Measurements from ENCODE around the gene SPOCD1. TPM values are rescaled to one million over a fixed set of nuclear protein-coding genes. Genes with fewer than 3 reads are reported as not detected.

SPOCD1 gene
- total and polyA plus RNA-seq, 11 donors = 0.19 to 2.9 (median 0.41) TPM; not detected in 5

GRCh38 chr1:31799895-31800673 is 15.7 kb downstream of the SPOCD1 start:
- no peak for DNase-seq
- intact Hi-C loops (cut with DNase I) = loop anchor here in 5 of 10 donors (10.0 kb wide), 2 partner anchors 165 to 235 kb away; no protein-coding TSS in a partner anchor
- Histone ChIP-seq H3K27me3 (peaks cover 0 to 15% (median 0%) of the 10 kb centered on the region in 9 donors), H3K36me3 (no peaks in the 10 kb centered on the region), H3K27ac (no peak overlapping the region), H3K4me3 (no peak overlapping the region), H3K9me3 (no peaks in the 10 kb centered on the region), H3K4me1 (peaks cover 0 to 10% (median 0%) of the 10 kb centered on the region in 12 donors)
- TF ChIP-seq POLR2A (IDR thresholded peaks at IDR 0.05) (no peak), CTCF (IDR thresholded peaks at IDR 0.05) (no peak)
- WGBS, 4 donors = 80 to 93% (median 84%) methylated on average over 11 to 16 of the region's 16 CpGs
- ATAC-seq = no peak

DNA sequence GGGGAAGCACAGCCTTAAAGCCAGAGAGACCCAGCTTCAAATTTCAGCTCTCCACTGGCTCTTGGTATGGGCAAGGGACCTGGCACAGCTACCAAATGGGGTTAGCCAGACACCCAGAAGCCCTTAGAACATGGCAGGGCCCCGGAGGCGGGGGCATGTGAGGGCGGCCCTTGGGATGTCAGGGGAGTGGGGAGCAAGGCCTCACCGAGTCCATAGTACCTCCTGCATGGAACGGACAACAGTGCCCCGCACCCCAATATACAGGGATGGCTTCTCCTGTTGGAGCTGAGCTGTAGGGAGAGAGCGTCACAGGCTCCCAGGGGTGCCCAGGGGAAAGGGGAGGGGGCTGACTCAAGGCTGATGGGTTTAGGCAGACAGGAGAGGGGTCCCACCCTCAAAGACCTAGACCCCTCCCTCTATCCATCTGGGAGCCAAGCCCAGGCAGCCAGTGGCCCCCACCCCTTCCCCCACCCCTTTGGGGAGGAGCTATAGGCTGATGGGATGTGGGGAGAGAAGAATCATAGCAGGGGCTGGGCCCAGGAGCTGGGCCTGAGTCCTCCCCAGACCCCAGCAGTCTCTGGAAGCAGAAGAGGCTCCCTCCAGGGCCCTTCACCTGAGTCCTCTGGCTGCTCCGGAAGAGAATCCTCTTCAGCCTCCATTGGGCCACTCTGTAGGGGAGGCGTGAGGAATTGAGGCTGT is 16.5 kb downstream of the SPOCD1 start:
- Histone ChIP-seq H3K27ac (no peak overlapping the region), H3K9me3 (no peaks in the 10 kb centered on the region), H3K4me3 (no peak overlapping the region), H3K4me1 (peaks cover 0 to 10% (median 0%) of the 10 kb centered on the region in 12 donors), H3K27me3 (peaks cover 0 to 15% (median 0%) of the 10 kb centered on the region in 9 donors), H3K36me3 (no peaks in the 10 kb centered on the region)
- DNase-seq (no peak), ATAC-seq (no peak)
- intact Hi-C loops (cut with DNase I) = loop anchor here in 5 of 10 donors (10.0 kb wide), 2 partner anchors 165 to 235 kb away; no protein-coding TSS in a partner anchor
- 83 to 87% (median 87%) methylated on average over 4 to 9 of the region's 9 CpGs for WGBS, 4 donors
- TF ChIP-seq POLR2A (IDR thresholded peaks at IDR 0.05) = no peak
- no peak for TF ChIP-seq CTCF (IDR thresholded peaks at IDR 0.05)

GRCh38 chr1:31798433-31799195 is 17.2 kb downstream of the SPOCD1 start:
- DNase-seq (no peak), ATAC-seq (no peak)
- H3K4me3 ChIP-seq = no peak overlapping the region
- H3K27me3 ChIP-seq = peaks cover 0 to 15% (median 0%) of the 10 kb centered on the region in 9 donors
- 61 to 68% (median 62%) methylated on average over 13 to 17 of the region's 17 CpGs for WGBS, 4 donors
- no peak overlapping the region for H3K27ac ChIP-seq
- no peaks in the 10 kb centered on the region for H3K36me3 ChIP-seq
- intact Hi-C loops (cut with DNase I) = loop anchor here in 5 of 10 donors (10.0 kb wide), 2 partner anchors 166 to 234 kb away; no protein-coding TSS in a partner anchor
- TF ChIP-seq CTCF (IDR thresholded peaks at IDR 0.05) (no peak), POLR2A (IDR thresholded peaks at IDR 0.05) (no peak)
- peaks cover 0 to 10% (median 0%) of the 10 kb centered on the region in 12 donors for H3K4me1 ChIP-seq
- no peaks in the 10 kb centered on the region for H3K9me3 ChIP-seq

All from heart left ventricle (tissue), 16 donors.